GM23248 (cell line): ENCODE data around the gene SCGB1D4. TPM values are rescaled to one million over a fixed set of nuclear protein-coding genes. Genes with fewer than 3 reads are reported as not detected.

Experiments used
- DNase-seq: peaks from one replicate; pipeline ENCODE4 v3.0.0-alpha.2; 2015
- H2AFZ ChIP-seq: fragments of 200-600 bp; sonication (generic); 2 replicates; pipeline ENCODE4 v1.6.1; 2016; ENCODE audit warnings: antibody characterized with exemption
- H3F3A ChIP-seq: fragments of 200-600 bp; sonication (generic); 2 replicates; pipeline ENCODE4 v1.6.1; 2016; ENCODE audit warnings: mild to moderate bottlenecking, antibody characterized with exemption, mixed run types; ENCODE audit not compliant: insufficient read depth
- H3K27ac ChIP-seq: fragments of 200-600 bp; sonication (generic); 2 replicates; pipeline ENCODE4 v1.5.1; 2016; ENCODE audit warnings: mild to moderate bottlenecking
- H3K27me3 ChIP-seq: fragments of 200-600 bp; sonication (generic); replicated peaks from 2 replicates; pipeline ENCODE4 v1.6.1; 2016; ENCODE audit warnings: mild to moderate bottlenecking; ENCODE audit not compliant: insufficient read depth
- H3K36me3 ChIP-seq: fragments of 200-600 bp; sonication (generic); 2 replicates; pipeline ENCODE4 v1.6.1; 2016; ENCODE audit warnings: low read depth, mild to moderate bottlenecking
- H3K4me1 ChIP-seq: fragments of 200-600 bp; sonication (generic); 2 replicates; pipeline ENCODE4 v1.6.1; 2016; ENCODE audit warnings: mild to moderate bottlenecking; ENCODE audit not compliant: insufficient read depth
- H3K4me2 ChIP-seq: fragments of 200-600 bp; sonication (generic); one replicate; pipeline ENCODE4 v1.6.1; 2016; ENCODE audit warnings: mild to moderate bottlenecking; ENCODE audit not compliant: unreplicated experiment
- H3K4me3 ChIP-seq: fragments of 200-600 bp; sonication (generic); 2 replicates; pipeline ENCODE4 v1.5.1; 2016; ENCODE audit warnings: mild to moderate bottlenecking
- H3K79me2 ChIP-seq: fragments of 200-600 bp; sonication (generic); 2 replicates; pipeline ENCODE4 v1.6.1; 2016; ENCODE audit warnings: mild to moderate bottlenecking; ENCODE audit not compliant: insufficient read depth
- H3K9ac ChIP-seq: fragments of 200-600 bp; sonication (generic); 2 replicates; pipeline ENCODE4 v1.6.1; 2016; ENCODE audit warnings: mild to moderate bottlenecking
- H3K9me2 ChIP-seq: fragments of 200-600 bp; sonication (generic); 2 replicates; pipeline ENCODE4 v1.6.1; 2016; ENCODE audit warnings: mixed run types, mild to moderate bottlenecking, moderate library complexity; ENCODE audit not compliant: insufficient read depth
- H3K9me3 ChIP-seq: fragments of 200-600 bp; sonication (generic); one replicate; pipeline ENCODE4 v1.6.1; 2017; ENCODE audit warnings: low read depth
- H4K20me1 ChIP-seq: fragments of 200-600 bp; sonication (generic); 2 replicates; pipeline ENCODE4 v1.6.0; 2016; ENCODE audit not compliant: insufficient read depth
- EZH2 ChIP-seq: fragments of 200-600 bp; sonication (generic); IDR thresholded peaks from 2 replicates; pipeline ENCODE4 v1.6.1; 2018; ENCODE audit warnings: antibody characterized with exemption, mild to moderate bottlenecking; ENCODE audit not compliant: insufficient read depth, poor library complexity, severe bottlenecking
- EZH2phosphoT487 ChIP-seq: fragments of 200-600 bp; sonication (generic); IDR thresholded peaks from 2 replicates; pipeline ENCODE4 v1.6.1; 2018; ENCODE audit warnings: antibody characterized with exemption, moderate library complexity, mild to moderate bottlenecking, low read depth; ENCODE audit not compliant: insufficient read depth
- WGBS, 2 experiments: methylation state at CpG; one replicate each; pipeline ENCODE4 v1.1.6; 2015 to 2017; ENCODE audit warnings: low lambda C conversion rate in 2 of 2, low coverage in 1 of 2; ENCODE audit errors: missing lambda C conversion rate in 2 of 2; 5-methylcytosine and 5-hydroxymethylcytosine counted together
- in situ Hi-C: fragments of 300-500 bp; cut with MboI; formaldehyde crosslinking; loops from 2 replicates; pipeline ENCODE4 v1.15.0; 2020
- polyA plus RNA-seq: library from polyadenylated mRNA; unstranded; fragments of >200 nt; fragmentation: Nextera tagmentation; extraction: Ambion mirVana; gene quantifications from 2 replicates; pipeline ENCODE4 v1.2.1, GENCODE V29; 2016
- total RNA-seq: library from RNA; depleted of rRNA; stranded (reverse); fragments of >200 nt; shearing (Covaris generic); gene quantifications from 2 replicates; pipeline ENCODE4 v1.2.3, GENCODE V29; 2014

SCGB1D4 gene
- total and polyA plus RNA-seq, 2 experiments from 2014 or later: not detected

DNA sequence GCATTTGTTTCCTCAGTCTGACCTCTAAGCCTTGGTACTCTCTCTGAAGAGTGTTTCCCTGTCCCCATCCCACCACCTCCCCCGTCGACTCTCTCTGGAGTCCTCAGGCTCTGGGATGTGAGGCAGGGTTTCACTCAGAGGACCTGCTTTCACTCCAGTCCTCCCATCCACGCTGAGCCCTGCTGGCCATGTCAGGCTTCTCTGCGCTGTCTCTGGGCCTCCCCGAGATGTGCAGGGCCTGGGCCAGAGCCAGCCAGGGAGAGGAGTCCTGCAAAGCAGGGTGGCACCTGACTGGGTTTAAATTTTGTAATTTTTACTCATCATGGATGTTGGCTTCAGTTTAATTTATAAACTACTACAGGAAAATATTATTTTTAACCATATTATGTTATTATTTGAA, 25.6 kb downstream of the SCGB1D4 start:
- no peaks in the 10 kb centered on the region for H3K4me1 ChIP-seq
- H3K4me2 ChIP-seq: no peak overlapping the region
- no peaks in the 10 kb centered on the region for H3K9me2 ChIP-seq
- H3K27ac ChIP-seq: no peak overlapping the region
- no peak overlapping the region for H2AFZ ChIP-seq
- no peaks in the 10 kb centered on the region for H4K20me1 ChIP-seq
- H3K79me2 ChIP-seq: no peaks in the 10 kb centered on the region
- DNase-seq: no peak
- H3K36me3 ChIP-seq: no peaks in the 10 kb centered on the region
- H3F3A ChIP-seq: no peaks in the 10 kb centered on the region
- no peak overlapping the region for H3K4me3 ChIP-seq
- H3K9ac ChIP-seq: no peak overlapping the region
- 34 to 48% methylated on average over 5 of the region's 5 CpGs for WGBS, 2 experiments
- no peaks in the 10 kb centered on the region for H3K9me3 ChIP-seq
- in situ Hi-C loops: no loop called here
- H3K27me3 ChIP-seq: no peaks in the 10 kb centered on the region; the same call in 1 of the 2 replicates
- TF ChIP-seq EZH2 (no peak), EZH2phosphoT487 (no peak)

DNA sequence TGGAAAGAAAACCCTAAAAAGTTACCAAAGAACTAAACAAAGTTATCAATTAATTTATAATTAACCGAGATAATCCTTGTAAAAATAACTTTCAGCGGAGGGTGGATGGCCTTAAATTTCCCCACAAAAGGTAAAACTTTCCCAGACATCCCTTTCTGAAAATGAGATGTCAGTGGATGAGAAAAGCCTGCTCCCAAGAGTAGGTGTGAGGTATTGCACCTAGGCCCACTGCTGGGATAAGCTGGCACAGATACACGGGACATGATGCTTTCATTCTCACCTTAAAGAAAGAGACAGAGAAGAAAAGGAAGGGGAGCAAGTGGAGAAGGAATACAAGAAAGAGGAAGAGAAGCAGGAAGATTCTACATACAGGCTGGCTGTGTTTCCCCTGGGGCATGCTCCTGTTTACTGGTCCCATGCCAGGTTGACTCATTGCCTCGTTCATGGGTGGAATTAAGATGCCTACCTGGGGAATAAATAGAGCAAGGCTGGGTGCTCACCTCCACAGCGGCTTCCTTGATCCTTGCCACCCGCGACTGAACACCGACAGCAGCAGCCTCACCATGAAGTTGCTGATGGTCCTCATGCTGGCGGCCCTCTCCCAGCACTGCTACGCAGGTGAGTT, 29.1 kb downstream of the SCGB1D4 start, which contains the start of gene SCGB2A2:
Gene SCGB2A2, plus strand, starts transcription at position 505 of the 625 bp plus-strand sequence. Its CDS starts 59 bp downstream, at position 564.
- Histone ChIP-seq H3K9me2 (no peaks in the 10 kb centered on the region), H3K4me2 (no peak within 1 kb of the TSS), H3K4me3 (no peak within 1 kb of the TSS), H3K27ac (no peak within 1 kb of the TSS), H3K4me1 (peaks cover 9% of the 10 kb centered on the region), H3K79me2 (no peaks in the 10 kb centered on the region), H3K9ac (no peak within 1 kb of the TSS), H3K9me3 (no peaks in the 10 kb centered on the region), H3F3A (no peaks in the 10 kb centered on the region), H2AFZ (no peak within 1 kb of the TSS), H3K27me3 (no peaks in the 10 kb centered on the region; the same call in 1 of the 2 replicates), H4K20me1 (no peaks in the 10 kb centered on the region), H3K36me3 (no peaks in the 10 kb centered on the region)
- TF ChIP-seq EZH2phosphoT487 (no peak), EZH2 (no peak)
- WGBS, 2 experiments: 67 to 70% methylated on average over 10 of the region's 10 CpGs
- DNase-seq: no peak
- in situ Hi-C loops: no loop called here

DNA sequence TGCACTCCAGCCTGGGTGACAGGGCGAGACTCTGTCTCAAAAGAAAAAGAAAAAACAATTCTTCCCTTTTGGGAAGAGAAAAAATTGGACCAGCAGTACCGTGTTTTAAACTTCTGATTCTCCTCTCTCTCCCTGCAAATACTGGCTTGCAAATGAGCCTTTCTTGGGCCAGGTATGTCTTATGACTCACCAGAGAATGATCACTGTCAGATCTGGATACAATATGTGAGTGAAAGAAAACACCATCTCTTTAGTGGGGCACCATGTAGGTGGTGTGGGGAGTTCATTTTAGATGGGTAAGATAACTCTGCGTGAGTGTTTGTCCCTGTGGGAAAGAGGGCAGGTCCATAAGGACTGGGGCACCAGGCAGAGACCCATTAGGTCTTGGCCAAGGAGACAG, 31.3 kb downstream of the SCGB1D4 start:
- no peak overlapping the region for H3K4me2 ChIP-seq
- no peak overlapping the region for H3K9ac ChIP-seq
- 0 out of 2 replicates have a peak, but pooled peaks cover 5% of the 10 kb centered on the region for H3F3A ChIP-seq
- H3K36me3 ChIP-seq: no peaks in the 10 kb centered on the region
- TF ChIP-seq EZH2phosphoT487: no peak
- TF ChIP-seq EZH2: no peak
- no peak for DNase-seq
- no peak overlapping the region for H3K27ac ChIP-seq
- H3K79me2 ChIP-seq: no peaks in the 10 kb centered on the region
- no peak overlapping the region for H2AFZ ChIP-seq
- no peaks in the 10 kb centered on the region for H3K9me2 ChIP-seq
- WGBS, 2 experiments: 66 to 72% methylated on average over 3 of the region's 3 CpGs
- no peak overlapping the region for H3K4me3 ChIP-seq
- H3K4me1 ChIP-seq: peaks cover 9% of the 10 kb centered on the region
- H3K9me3 ChIP-seq: no peaks in the 10 kb centered on the region
- H3K27me3 ChIP-seq: no peaks in the 10 kb centered on the region; the same call in 1 of the 2 replicates
- no peaks in the 10 kb centered on the region for H4K20me1 ChIP-seq
- in situ Hi-C loops: no loop called here

DNA sequence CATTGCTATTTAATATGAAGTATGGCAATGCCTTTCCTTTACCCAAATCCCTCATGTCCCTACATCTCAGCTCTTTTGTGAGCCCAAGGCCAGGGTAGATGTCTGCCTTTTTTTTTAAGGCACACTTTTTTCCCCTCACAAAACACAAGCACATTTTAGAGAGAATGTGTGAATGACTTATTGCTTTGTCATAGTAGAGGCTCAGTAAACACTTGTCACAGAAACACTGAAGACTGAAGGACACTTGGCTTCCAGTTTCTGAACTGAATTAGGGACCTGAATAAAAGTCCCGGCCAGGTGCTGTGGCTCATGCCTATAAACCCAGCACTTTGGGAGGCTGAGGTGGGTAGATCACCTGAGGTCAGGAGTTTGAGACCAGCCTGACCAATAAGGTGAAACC, 31.8 kb downstream of the SCGB1D4 start:
- Histone ChIP-seq H3K27ac (no peak overlapping the region), H3K4me3 (no peak overlapping the region), H2AFZ (no peak overlapping the region), H3K9ac (no peak overlapping the region), H3K4me2 (no peak overlapping the region), H3K27me3 (no peaks in the 10 kb centered on the region; the same call in 1 of the 2 replicates), H3K9me3 (no peaks in the 10 kb centered on the region), H3K36me3 (no peaks in the 10 kb centered on the region), H3K9me2 (no peaks in the 10 kb centered on the region), H3F3A (0 out of 2 replicates have a peak, but pooled peaks cover 5% of the 10 kb centered on the region), H3K4me1 (peaks cover 9% of the 10 kb centered on the region), H4K20me1 (no peaks in the 10 kb centered on the region), H3K79me2 (no peaks in the 10 kb centered on the region)
- no peak for DNase-seq
- WGBS, 2 experiments: 55 to 79% methylated on average over 1 of the region's 1 CpG
- in situ Hi-C loops: no loop called here
- no peak for TF ChIP-seq EZH2
- TF ChIP-seq EZH2phosphoT487: no peak
